K562 (cell line): Measurements from ENCODE around the gene ZNF669. TPM values are rescaled to one million over a fixed set of nuclear protein-coding genes. Genes with fewer than 3 reads are reported as not detected.

Source experiments
- ATAC-seq: fragments of 200-7000 bp; cut with Tn5 transposase; 3 replicates; pipeline ENCODE4 v1.9.1; 2020; ENCODE audit warnings: moderate library complexity
- BruUV-seq: library from RNA; stranded (reverse); fragments of 400-500 nt; replicated peaks from 2 replicates; lab custom pipeline; 2021; lab: Mats Ljungman, UMichigan
- CTCF ChIA-PET: fragments of 300-600 bp; formaldehyde crosslinking; extraction: SDS; loops from one replicate; lab custom pipeline; 2021; ENCODE audit warnings: low intra/inter-chr PET ratio; lab: Yijun Ruan, JAX
- POLR2A ChIA-PET: fragments of 300-600, 350-650 bp; sonication (Branson Sonifier 250); formaldehyde crosslinking; extraction: SDS; loops from one replicate; lab custom pipeline; 2021; ENCODE audit warnings: antibody characterized with exemption, inconsistent platforms; lab: Yijun Ruan, JAX
- DNase-seq, 4 experiments: peaks; one replicate each; pipeline versions ENCODE4 v3.0.0 to v3.0.0-alpha.2; 2011 to 2018; ENCODE audit warnings: low spot score in 3 of 4, mixed read lengths in 3 of 4; ENCODE audit errors: extremely low read depth in 1 of 4
- FAIRE-seq: peaks from 2 replicates; lab custom pipeline; 2011; peaks lifted over from hg19 to GRCh38; lab: Jason Lieb, UNC
- H2AFZ ChIP-seq: 2 replicates; pipeline ENCODE4 v1.6.0; 2011; ENCODE audit warnings: low read depth, low read length, control low read depth, inconsistent platforms
- H3K27ac ChIP-seq: fragments of 200-600 bp; 3 replicates; pipeline ENCODE4 v1.8.0; 2011; ENCODE audit warnings: low read depth, mild to moderate bottlenecking, control low read depth, inconsistent platforms, low read length, moderate library complexity, mixed read lengths; ENCODE audit errors: extremely low read depth
- H3K27me3 ChIP-seq, 2 experiments: fragments of 300-600 bp in 1 of 2; 2 replicates in 1 of 2; 3 replicates in 1 of 2; pipeline versions ENCODE4 v1.6.0 to v1.8.0; 2011; ENCODE audit warnings: inconsistent platforms in 2 of 2, low read length in 2 of 2, mild to moderate bottlenecking in 1 of 2, mixed read lengths in 1 of 2, moderate library complexity in 1 of 2; ENCODE audit not compliant: control insufficient read depth in 2 of 2, insufficient read depth in 2 of 2
- H3K36me3 ChIP-seq: fragments of 300-600 bp; 3 replicates; pipeline ENCODE4 v1.8.0; 2011; ENCODE audit warnings: mild to moderate bottlenecking, low read length, inconsistent platforms; ENCODE audit not compliant: control insufficient read depth, insufficient read depth
- H3K4me1 ChIP-seq, 2 experiments: fragments of 200-600 bp in 1 of 2; replicated peaks in 1 of 2; 2 replicates in 1 of 2; 3 replicates in 1 of 2; pipeline versions ENCODE4 v1.5.1 to v1.8.0; 2011; ENCODE audit warnings: inconsistent platforms in 2 of 2, low read length in 2 of 2, mild to moderate bottlenecking in 1 of 2, mixed read lengths in 1 of 2, moderate library complexity in 1 of 2; ENCODE audit not compliant: control insufficient read depth in 2 of 2, insufficient read depth in 2 of 2
- H3K4me2 ChIP-seq: 2 replicates; pipeline ENCODE4 v1.6.1; 2011; ENCODE audit warnings: low read length, control low read depth, inconsistent platforms, mixed read lengths; ENCODE audit not compliant: insufficient read depth
- H3K4me3 ChIP-seq: fragments of 200-600 bp; sonication (generic), shearing (Covaris generic); 2 replicates; pipeline ENCODE4 v1.5.1; 2016; ENCODE audit warnings: control low read depth, inconsistent platforms
- H3K79me2 ChIP-seq: fragments of 200-600 bp; 3 replicates; pipeline ENCODE4 v1.8.0; 2011; ENCODE audit warnings: low read length, inconsistent platforms; ENCODE audit not compliant: control insufficient read depth, insufficient read depth
- H3K9ac ChIP-seq, 2 experiments: 2 replicates each; pipeline versions ENCODE4 v1.6.0 to v1.6.1; 2011; ENCODE audit warnings: low read depth in 2 of 2, low read length in 2 of 2, control low read depth in 1 of 2, inconsistent platforms in 1 of 2, mild to moderate bottlenecking in 1 of 2, mixed read lengths in 1 of 2; ENCODE audit not compliant: insufficient read depth in 1 of 2
- H3K9me1 ChIP-seq: one replicate; pipeline ENCODE4 v1.6.0; 2011; ENCODE audit warnings: inconsistent platforms, mild to moderate bottlenecking, low read length, moderate library complexity; ENCODE audit not compliant: control insufficient read depth, insufficient read depth
- H3K9me3 ChIP-seq: replicated peaks from 2 replicates; pipeline ENCODE4 v1.5.1; 2011; ENCODE audit warnings: low read depth, low read length, inconsistent platforms; ENCODE audit not compliant: control insufficient read depth, insufficient read depth
- H4K20me1 ChIP-seq: replicated peaks from 2 replicates; pipeline ENCODE4 v1.6.1; 2011; ENCODE audit warnings: low read length, inconsistent platforms, mixed read lengths; ENCODE audit not compliant: control insufficient read depth, insufficient read depth
- CREM ChIP-seq: IDR thresholded peaks from 2 replicates; pipeline ENCODE4 v1.6.1; 2014; ENCODE audit warnings: antibody characterized with exemption, low read depth
- FOXJ3 ChIP-seq: sonication (generic); formaldehyde crosslinking; IDR thresholded peaks from 2 replicates; pipeline ENCODE4 v1.4.0; 2020; ENCODE audit warnings: mild to moderate bottlenecking, missing genetic modification reagents
- GABPB2 ChIP-seq: fragments of 250-450 bp; sonication (Bioruptor Pico); conservative IDR thresholded peaks from 2 replicates; pipeline ENCODE4 v1.5.1; 2021; ENCODE audit warnings: mild to moderate bottlenecking
- HMG20A ChIP-seq: fragments of 450-650 bp; formaldehyde crosslinking; conservative IDR thresholded peaks from 2 replicates; pipeline ENCODE4 v1.4.0; 2020; ENCODE audit warnings: mild to moderate bottlenecking, mixed read lengths
- MEF2D ChIP-seq: conservative IDR thresholded peaks from 2 replicates; pipeline ENCODE4 v1.6.1; 2016; ENCODE audit warnings: low read depth, missing genetic modification characterization, missing compliant biosample characterization
- PTRF ChIP-seq: fragments of 450-650 bp; IDR thresholded peaks from 2 replicates; pipeline ENCODE4 v1.6.1; 2016; ENCODE audit warnings: mild to moderate bottlenecking, missing genetic modification characterization, missing compliant biosample characterization
- RBM39 ChIP-seq: fragments of 200-400 bp; formaldehyde crosslinking; optimal IDR thresholded peaks from 2 replicates; pipeline ENCODE3; 2018; ENCODE audit warnings: low read depth, low read length
- SIN3A ChIP-seq, 2 experiments: fragments of 150-350 bp in 1 of 2; IDR thresholded peaks; 2 replicates each; pipeline ENCODE4 v1.6.1; 2011 to 2016; ENCODE audit warnings: borderline replicate concordance in 2 of 2, low read depth in 2 of 2, low read length in 2 of 2, mild to moderate bottlenecking in 2 of 2, moderate library complexity in 2 of 2; ENCODE audit not compliant: control insufficient read depth in 1 of 2
- ZKSCAN8 ChIP-seq: fragments of 200-800 bp; sonication (Bioruptor generic); IDR thresholded peaks from 2 replicates; pipeline ENCODE4 v1.6.1; 2016; ENCODE audit warnings: missing genetic modification characterization, missing compliant biosample characterization
- ZNF197 ChIP-seq: fragments of 200-800 bp; sonication (Bioruptor generic); IDR thresholded peaks from 2 replicates; pipeline ENCODE4 v1.6.1; 2016; ENCODE audit warnings: low read depth, missing genetic modification characterization, missing compliant biosample characterization
- WGBS: fragments of 100-300 bp; shearing (Covaris generic); methylation state at CpG from one replicate; pipeline ENCODE4 v1.1.6; 2016; ENCODE audit warnings: low coverage, mixed read lengths; ENCODE audit not compliant: insufficient coverage; ENCODE audit errors: missing lambda C conversion rate; 5-methylcytosine and 5-hydroxymethylcytosine counted together
- in situ Hi-C: fragments of 300-500 bp; cut with MboI; formaldehyde crosslinking; loops from 4 replicates; pipeline ENCODE4 v1.15.0; 2018; ENCODE audit warnings: inconsistent platforms, mixed read lengths
- intact Hi-C: fragments of 100-400 bp; cut with micrococcal nuclease; formaldehyde crosslinking; loops from 2 replicates; pipeline ENCODE4 v1.14.2; 2022
- polyA plus RNA-seq, 8 experiments: library from polyadenylated mRNA; depleted of rRNA in 4 of 8; stranded (reverse) in 5 of 8; unstranded in 3 of 8; fragments of >200 nt; fragmentation: Nextera tagmentation in 2 of 8; fragmentation: Illumina TruSeq in 1 of 8; extraction: Ambion mirVana in 2 of 8; extraction: Trizol in 1 of 8; gene quantifications; 2 replicates each; pipeline versions ENCODE4 v1.2.1 to v1.2.3, GENCODE V29; 2011 to 2014; ENCODE audit warnings: inconsistent platforms in 1 of 8, missing spikeins in 1 of 8
- total RNA-seq, 7 experiments: library from RNA; depleted of rRNA in 6 of 7; stranded (reverse); fragments of >200 nt in 6 of 7; fragmentation: Illumina TruSeq in 2 of 7; extraction: Trizol in 2 of 7; gene quantifications; 2 replicates each; pipeline versions ENCODE4 v1.2.1 to v1.2.3, GENCODE V29; 2011 to 2021; ENCODE audit warnings: low replicate concordance in 1 of 7
- TF ChIP-seq, protein P1 (sequence below): fragments of 450-650 bp; formaldehyde crosslinking; IDR thresholded peaks from 2 replicates; pipeline ENCODE4 v1.4.0; 2020; ENCODE audit warnings: mild to moderate bottlenecking
- TF ChIP-seq, protein P2 (sequence below): sonication (generic); formaldehyde crosslinking; IDR thresholded peaks from 2 replicates; pipeline ENCODE4 v1.8.1; 2023; ENCODE audit warnings: mild to moderate bottlenecking, missing genetic modification reagents

The ZNF669 gene
- total and polyA plus RNA-seq, 9 of the 15 experiments (the other 6 are each of a cell fraction or from before 2014, with no cell fraction given), result 5.3 to 18.3 (median 10.2) TPM

DNA sequence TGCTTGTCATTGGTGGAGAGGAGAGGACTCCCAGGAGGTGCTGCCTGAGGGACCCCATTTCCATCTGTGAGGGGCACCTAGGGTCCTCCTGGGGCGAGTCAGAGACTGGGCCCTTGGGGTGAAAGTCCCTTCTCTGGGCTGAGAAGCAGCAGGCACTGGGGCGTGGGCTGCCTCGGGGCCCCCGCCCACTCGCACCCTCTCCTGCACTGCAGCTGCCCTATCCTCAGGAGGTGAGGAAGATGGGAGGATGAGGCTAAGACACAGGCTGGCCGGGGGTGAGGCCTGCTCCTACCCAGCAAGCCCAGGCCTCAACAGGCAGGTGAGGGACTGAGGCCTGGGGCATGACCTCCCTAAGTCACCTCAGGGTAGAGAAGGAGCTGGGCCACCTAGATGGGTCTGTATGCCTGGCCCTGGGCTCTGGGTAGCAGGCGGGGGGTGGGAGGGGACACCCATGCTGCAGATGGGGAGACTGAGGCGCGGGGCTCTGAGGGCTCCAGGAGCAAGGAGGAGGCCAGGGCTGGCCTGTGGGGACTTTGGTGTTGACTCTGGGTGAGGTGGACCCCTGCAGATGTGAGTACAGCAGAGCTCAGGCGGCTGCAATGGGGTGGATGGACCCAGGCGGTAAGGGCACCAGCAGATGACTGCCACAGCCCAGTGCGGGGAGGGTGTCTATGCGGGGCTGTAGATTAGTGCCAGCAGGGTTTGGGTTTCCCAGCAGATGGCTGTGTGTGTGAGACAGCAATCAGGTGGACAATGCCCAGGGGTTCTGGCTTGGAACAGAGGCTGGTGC is 10.4 kb upstream of the ZNF669 start (continued):
- TF ChIP-seq, protein P1, sequence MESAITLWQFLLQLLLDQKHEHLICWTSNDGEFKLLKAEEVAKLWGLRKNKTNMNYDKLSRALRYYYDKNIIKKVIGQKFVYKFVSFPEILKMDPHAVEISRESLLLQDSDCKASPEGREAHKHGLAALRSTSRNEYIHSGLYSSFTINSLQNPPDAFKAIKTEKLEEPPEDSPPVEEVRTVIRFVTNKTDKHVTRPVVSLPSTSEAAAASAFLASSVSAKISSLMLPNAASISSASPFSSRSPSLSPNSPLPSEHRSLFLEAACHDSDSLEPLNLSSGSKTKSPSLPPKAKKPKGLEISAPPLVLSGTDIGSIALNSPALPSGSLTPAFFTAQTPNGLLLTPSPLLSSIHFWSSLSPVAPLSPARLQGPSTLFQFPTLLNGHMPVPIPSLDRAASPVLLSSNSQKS, result no peak
- TF ChIP-seq ZNF197 (CRISPR knock-in tag) (no peak), PTRF (tag) (no peak)

DNA sequence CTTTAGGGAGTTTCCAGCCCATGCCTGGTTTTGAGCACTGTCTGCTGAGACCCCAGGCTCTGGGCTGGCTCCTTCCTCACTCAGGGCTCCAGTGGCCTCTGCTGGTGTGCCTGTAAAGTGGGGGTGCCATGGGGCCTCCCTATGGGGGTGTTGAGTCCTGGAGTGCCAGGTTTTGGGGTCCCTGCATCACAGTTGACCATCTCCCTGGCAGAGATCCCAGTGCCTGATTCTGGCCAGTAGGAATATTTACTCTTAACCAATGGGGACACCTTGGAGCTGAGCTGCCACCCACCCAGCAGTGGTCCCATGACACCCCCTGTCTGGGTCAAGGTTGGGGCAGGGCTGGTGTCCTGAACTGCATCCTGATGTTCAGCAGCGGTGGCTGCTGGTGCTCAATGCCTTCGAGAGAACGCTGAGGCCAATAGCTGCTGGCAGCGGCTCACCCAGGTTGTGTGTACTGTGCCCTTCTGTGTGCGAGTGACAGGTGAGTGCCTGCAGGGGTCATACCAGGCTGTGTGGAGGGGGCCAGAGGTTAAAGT is 9.6 kb upstream of the ZNF669 start:
- Histone ChIP-seq H4K20me1 (no peaks in the 10 kb centered on the region), H3K27me3 (no peaks in the 10 kb centered on the region), H3K9me3 (peaks cover 5% of the 10 kb centered on the region), H3K4me3 (no peak overlapping the region), H3K79me2 (no peaks in the 10 kb centered on the region; the same call in 2 of the 3 replicates), H3K4me2 (no peak overlapping the region), H3K27ac (no peak overlapping the region), H3K4me1 (peaks cover 4 to 35% of the 10 kb centered on the region in 2 experiments), H3K36me3 (no peaks in the 10 kb centered on the region), H2AFZ (no peak overlapping the region), H3K9ac (no peak overlapping the region), H3K9me1 (no peaks in the 10 kb centered on the region)
- POLR2A ChIA-PET, result no interaction called here
- FAIRE-seq (no peak), DNase-seq (no peak), ATAC-seq (no peak)
- in situ Hi-C loops, result no loop called here
- no peak for TF ChIP-seq MEF2D (tag)
- no peak for TF ChIP-seq FOXJ3
- no peak for TF ChIP-seq RBM39
- no peak for TF ChIP-seq CREM
- no peak for TF ChIP-seq ZKSCAN8 (CRISPR knock-in tag)
- no peak for TF ChIP-seq GABPB2 (CRISPR knock-in tag)
- no peak for TF ChIP-seq SIN3A (IDR thresholded peaks at IDR 0.05; ENCODE audit: borderline replicate concordance in 2 of 2, control insufficient read depth in 1 of 2, low read depth in 2 of 2, low read length in 2 of 2)
- TF ChIP-seq, protein P2, sequence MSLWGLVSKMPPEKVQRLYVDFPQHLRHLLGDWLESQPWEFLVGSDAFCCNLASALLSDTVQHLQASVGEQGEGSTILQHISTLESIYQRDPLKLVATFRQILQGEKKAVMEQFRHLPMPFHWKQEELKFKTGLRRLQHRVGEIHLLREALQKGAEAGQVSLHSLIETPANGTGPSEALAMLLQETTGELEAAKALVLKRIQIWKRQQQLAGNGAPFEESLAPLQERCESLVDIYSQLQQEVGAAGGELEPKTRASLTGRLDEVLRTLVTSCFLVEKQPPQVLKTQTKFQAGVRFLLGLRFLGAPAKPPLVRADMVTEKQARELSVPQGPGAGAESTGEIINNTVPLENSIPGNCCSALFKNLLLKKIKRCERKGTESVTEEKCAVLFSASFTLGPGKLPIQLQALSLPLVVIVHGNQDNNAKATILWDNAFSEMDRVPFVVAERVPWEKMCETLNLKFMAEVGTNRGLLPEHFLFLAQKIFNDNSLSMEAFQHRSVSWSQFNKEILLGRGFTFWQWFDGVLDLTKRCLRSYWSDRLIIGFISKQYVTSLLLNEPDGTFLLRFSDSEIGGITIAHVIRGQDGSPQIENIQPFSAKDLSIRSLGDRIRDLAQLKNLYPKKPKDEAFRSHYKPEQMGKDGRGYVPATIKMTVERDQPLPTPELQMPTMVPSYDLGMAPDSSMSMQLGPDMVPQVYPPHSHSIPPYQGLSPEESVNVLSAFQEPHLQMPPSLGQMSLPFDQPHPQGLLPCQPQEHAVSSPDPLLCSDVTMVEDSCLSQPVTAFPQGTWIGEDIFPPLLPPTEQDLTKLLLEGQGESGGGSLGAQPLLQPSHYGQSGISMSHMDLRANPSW, result no peak
- TF ChIP-seq HMG20A (CRISPR knock-in tag), result no peak
- intact Hi-C loops, result loop anchor here (5.0 kb wide), 1 partner anchor 98 kb away; no protein-coding TSS in a partner anchor
- 79% methylated on average over 5 of the region's 5 CpGs for WGBS
- CTCF ChIA-PET, result no interaction called here
- BruUV-seq, result no TSS peak
